AG04450 (cell line): ENCODE data around the gene PRDM7. TPM values are rescaled to one million over a fixed set of nuclear protein-coding genes. Genes with fewer than 3 reads are reported as not detected.

Experiments used
- CTCF ChIA-PET: fragments of 300-600, 350-600 bp; formaldehyde crosslinking; extraction: SDS; loops from one replicate; lab custom pipeline; 2022; ENCODE audit warnings: antibody characterized with exemption, inconsistent platforms; lab: Charles Lee
- POLR2A ChIA-PET: fragments of 350-600 bp; formaldehyde crosslinking; extraction: SDS; loops from one replicate; lab custom pipeline; 2021; ENCODE audit warnings: antibody characterized with exemption, inconsistent platforms; lab: Yijun Ruan, JAX
- DNase-seq: peaks from one replicate; pipeline ENCODE4 v3.0.0-alpha.2; 2011; ENCODE audit warnings: low read depth, low spot score
- H3K27ac ChIP-seq: one replicate; pipeline ENCODE4 v1.5.1; 2012; ENCODE audit warnings: low read depth, low read length, control low read depth
- H3K27me3 ChIP-seq: one replicate; pipeline ENCODE4 v1.6.0; 2012; ENCODE audit warnings: low read length; ENCODE audit not compliant: control insufficient read depth, insufficient read depth
- H3K4me3 ChIP-seq: 2 replicates; pipeline ENCODE4 v1.5.1; 2011; ENCODE audit warnings: mild to moderate bottlenecking, low read depth, low read length, control low read depth
- H3K9me3 ChIP-seq: 2 replicates; pipeline ENCODE4 v1.5.1; 2012; ENCODE audit warnings: low read length; ENCODE audit not compliant: control insufficient read depth, insufficient read depth
- polyA plus RNA-seq: library from polyadenylated mRNA; depleted of rRNA; stranded (reverse); fragments of >200 nt; gene quantifications from 2 replicates; pipeline ENCODE4 v1.2.3, GENCODE V29; 2011
- TF ChIP-seq, protein P1 (sequence below): IDR thresholded peaks from 2 replicates; pipeline ENCODE4 v1.5.1; 2011; ENCODE audit warnings: low read depth, low read length, control low read depth, inconsistent platforms

The PRDM7 gene
- polyA plus RNA-seq, 1 experiment, result not detected

DNA sequence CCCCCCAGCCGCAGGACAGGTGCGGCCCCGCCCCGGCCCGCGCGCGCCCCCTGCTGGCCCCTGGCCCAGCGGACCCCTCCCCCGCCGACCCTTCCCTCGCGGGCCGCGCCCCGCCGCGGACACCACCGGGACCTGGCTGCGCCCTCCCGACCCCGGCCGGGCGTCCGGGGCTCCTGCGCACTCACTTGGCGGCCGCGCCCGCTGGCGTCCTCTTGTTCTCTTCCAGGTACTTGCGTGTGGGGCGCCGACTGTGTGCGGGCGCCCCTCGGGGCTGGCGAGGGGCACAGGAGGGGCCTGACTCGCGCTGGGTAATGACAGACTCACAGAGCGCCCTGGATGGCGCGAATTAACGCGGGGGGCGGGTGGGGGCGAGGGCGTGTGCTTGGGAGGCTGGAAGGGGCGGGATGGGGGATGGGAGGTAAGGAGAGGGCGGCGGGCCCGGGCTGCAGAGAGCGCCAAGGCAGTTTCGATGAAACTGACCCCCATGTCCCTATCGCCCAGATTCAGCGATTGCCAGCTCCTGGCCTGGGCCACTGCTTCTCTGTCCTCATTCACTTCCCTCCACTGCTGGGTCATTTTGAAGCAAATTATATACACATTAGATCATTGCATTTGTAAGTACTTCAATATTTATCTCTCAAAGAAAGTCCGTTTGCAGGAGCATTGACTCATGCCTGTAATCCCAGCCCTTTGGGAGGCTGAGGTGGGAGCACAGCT lies 57.4 kb downstream of the PRDM7 start:
- peak; percentile 53 for DNase-seq
- TF ChIP-seq, protein P1, sequence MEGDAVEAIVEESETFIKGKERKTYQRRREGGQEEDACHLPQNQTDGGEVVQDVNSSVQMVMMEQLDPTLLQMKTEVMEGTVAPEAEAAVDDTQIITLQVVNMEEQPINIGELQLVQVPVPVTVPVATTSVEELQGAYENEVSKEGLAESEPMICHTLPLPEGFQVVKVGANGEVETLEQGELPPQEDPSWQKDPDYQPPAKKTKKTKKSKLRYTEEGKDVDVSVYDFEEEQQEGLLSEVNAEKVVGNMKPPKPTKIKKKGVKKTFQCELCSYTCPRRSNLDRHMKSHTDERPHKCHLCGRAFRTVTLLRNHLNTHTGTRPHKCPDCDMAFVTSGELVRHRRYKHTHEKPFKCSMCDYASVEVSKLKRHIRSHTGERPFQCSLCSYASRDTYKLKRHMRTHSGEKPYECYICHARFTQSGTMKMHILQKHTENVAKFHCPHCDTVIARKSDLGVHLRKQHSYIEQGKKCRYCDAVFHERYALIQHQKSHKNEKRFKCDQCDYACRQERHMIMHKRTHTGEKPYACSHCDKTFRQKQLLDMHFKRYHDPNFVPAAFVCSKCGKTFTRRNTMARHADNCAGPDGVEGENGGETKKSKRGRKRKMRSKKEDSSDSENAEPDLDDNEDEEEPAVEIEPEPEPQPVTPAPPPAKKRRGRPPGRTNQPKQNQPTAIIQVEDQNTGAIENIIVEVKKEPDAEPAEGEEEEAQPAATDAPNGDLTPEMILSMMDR, result peak; percentile 19; the same call in 1 of the 2 replicates
- POLR2A ChIA-PET, result interaction anchor here (0.7 to 1.1 kb wide), 2 partner anchors 48 to 179 kb away, joined by 3 read pairs; no protein-coding TSS in a partner anchor

DNA sequence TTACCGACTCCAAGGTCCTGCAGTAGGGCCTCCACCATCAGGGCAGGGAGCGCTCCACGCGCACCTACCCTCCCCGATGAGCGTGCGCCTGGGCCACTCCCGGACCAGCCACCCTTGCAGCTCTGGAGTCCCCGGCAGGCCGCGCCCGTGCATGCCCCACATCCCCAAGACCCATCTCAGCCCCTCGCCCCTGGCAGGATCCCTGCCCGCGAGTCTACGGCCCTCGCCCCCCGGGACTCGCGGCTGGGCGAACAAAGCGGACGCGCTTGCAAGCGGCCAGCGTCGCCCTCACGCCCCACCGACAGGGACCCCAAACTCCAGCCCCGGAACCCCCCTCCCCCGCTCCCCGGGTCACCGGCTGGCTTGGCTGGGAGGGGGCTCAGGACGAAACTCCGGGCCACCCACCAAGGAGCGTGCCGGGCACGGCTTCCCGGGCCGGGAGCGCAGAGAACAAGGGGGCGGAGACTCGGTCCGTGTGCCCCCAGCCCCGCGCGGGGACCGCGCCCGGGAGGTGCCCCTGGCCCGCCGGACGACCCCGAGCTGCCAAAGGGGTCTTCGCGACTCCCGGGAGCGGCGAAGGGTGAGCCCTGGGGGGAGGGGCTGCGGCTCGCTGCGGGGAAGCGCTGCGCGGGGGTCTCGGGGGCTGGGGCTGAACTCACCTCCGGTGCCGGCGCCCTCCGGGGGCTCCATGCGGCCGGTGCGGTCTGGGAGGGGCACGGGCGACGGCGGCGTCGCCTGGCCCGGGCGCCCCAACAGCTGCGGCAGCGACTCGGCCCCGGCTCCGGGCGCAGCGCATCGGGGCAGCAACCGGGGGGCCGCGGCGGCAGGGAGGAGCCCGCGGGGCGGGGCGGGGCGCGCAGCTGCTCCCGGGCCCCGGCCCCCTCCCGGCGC lies 58.2 kb downstream of the PRDM7 start, which contains the start of gene DBNDD1:
TSS of gene DBNDD1 (minus strand) at position 805 of the 891 bp plus-strand sequence. CDS start at position 690, 115 bp downstream.
- H3K27me3 ChIP-seq, result no peaks in the 10 kb centered on the region
- CTCF ChIA-PET, result no interaction called here
- TF ChIP-seq, protein P1, result no peak
- peak within 1 kb of the TSS; percentile 73 for H3K27ac ChIP-seq
- H3K4me3 ChIP-seq, result peak within 1 kb of the TSS; percentile 64
- H3K9me3 ChIP-seq, result no peaks in the 10 kb centered on the region; the same call in 1 of the 2 replicates
- DNase-seq, result no peak
- POLR2A ChIA-PET, result interaction anchor here (0.7 to 1.0 kb wide), 2 partner anchors 46 to 97 kb away, joined by 3 to 4 read pairs; no protein-coding TSS in a partner anchor

More for the DNA sequence above, 57.4 kb downstream of the PRDM7 start:
- Histone ChIP-seq H3K4me3 (peak overlapping the region; percentile 64), H3K27me3 (no peaks in the 10 kb centered on the region), H3K27ac (peak overlapping the region; percentile 73), H3K9me3 (no peaks in the 10 kb centered on the region; the same call in 1 of the 2 replicates)
- CTCF ChIA-PET, result interaction anchor here (0.6 kb wide), 2 partner anchors 21 to 342 kb away, joined by 3 to 4 read pairs; no protein-coding TSS in a partner anchor

GRCh38 chr16:90018297-90018651 lies 58.9 kb downstream of the PRDM7 start:
- no peak for DNase-seq
- no peaks in the 10 kb centered on the region for H3K27me3 ChIP-seq
- peak overlapping the region; percentile 64 for H3K4me3 ChIP-seq
- H3K27ac ChIP-seq, result no peak overlapping the region
- H3K9me3 ChIP-seq, result no peaks in the 10 kb centered on the region; the same call in 1 of the 2 replicates
- CTCF ChIA-PET, result no interaction called here
- TF ChIP-seq, protein P1, result no peak
- POLR2A ChIA-PET, result interaction anchor here (0.7 to 1.0 kb wide), 2 partner anchors 45 to 97 kb away, joined by 3 to 4 read pairs; no protein-coding TSS in a partner anchor

DNA sequence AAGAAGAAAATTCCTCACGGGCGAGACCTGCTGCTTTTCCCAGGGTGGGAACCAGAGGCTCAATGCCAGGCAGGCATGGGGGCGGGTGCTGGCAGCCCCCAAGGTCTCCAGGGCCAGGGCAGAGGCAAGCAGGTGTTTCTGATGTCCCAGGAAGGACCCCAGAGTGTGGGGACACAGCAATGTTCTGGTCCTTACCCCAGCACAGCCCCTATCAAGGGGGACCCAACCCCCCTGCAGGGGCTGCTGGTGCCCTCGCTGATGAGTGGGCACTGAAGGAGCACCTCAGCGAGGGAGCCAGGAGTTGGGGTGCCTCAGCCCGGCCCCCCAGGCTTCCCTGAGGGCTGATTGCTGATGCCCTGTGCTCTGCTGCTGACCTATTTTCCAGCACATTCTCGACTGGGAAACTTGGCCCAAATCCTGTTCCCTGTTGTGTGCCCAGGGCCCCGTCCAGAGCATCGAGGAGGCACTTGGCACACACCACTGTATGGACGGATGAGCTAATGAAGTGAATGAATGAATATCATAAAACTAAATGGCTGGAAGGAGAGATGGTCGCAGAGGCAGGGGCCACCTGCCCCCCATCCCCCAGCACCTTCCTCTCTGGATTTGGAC lies 60.7 kb downstream of the PRDM7 start:
- no peak overlapping the region for H3K27ac ChIP-seq
- H3K27me3 ChIP-seq, result no peaks in the 10 kb centered on the region
- no peak overlapping the region for H3K4me3 ChIP-seq
- no peaks in the 10 kb centered on the region for H3K9me3 ChIP-seq
- TF ChIP-seq, protein P1, result no peak
- DNase-seq, result no peak
- POLR2A ChIA-PET, result no interaction called here
- CTCF ChIA-PET, result no interaction called here
